Esophagus squamous epithelium (tissue), 4 donors: ENCODE measurements around the gene DCC.

Experiments used
- CTCF ChIP-seq, 6 experiments: fragments of 450-650 bp in 4 of 6; fragments of 200-600 bp in 2 of 6; sonication (generic) in 2 of 6; IDR thresholded peaks; one replicate each; pipeline ENCODE4 v1.5.1; 2016 to 2019; ENCODE audit warnings: antibody characterized with exemption in 6 of 6, mild to moderate bottlenecking in 4 of 6, moderate library complexity in 4 of 6
- POLR2A ChIP-seq, 4 donors: fragments of 450-650 bp; IDR thresholded peaks; one replicate each; pipeline ENCODE4 v1.6.1; 2017; ENCODE audit warnings: antibody characterized with exemption in 4 of 4, mild to moderate bottlenecking in 4 of 4, moderate library complexity in 3 of 4

GRCh38 chr18:52504589-52504988 lies 164.6 kb downstream of the DCC start:
- TF ChIP-seq CTCF (IDR thresholded peaks at IDR 0.05), result no peak
- no peak for TF ChIP-seq POLR2A (IDR thresholded peaks at IDR 0.05)
